Measurements from ENCODE around the gene APBB2.
"Not testable (repeated sequence)": the region's sequence is repeated elsewhere in the genome, so short reads cannot be mapped to it uniquely, and the experiment has no call there.

APBB2 gene

DNA sequence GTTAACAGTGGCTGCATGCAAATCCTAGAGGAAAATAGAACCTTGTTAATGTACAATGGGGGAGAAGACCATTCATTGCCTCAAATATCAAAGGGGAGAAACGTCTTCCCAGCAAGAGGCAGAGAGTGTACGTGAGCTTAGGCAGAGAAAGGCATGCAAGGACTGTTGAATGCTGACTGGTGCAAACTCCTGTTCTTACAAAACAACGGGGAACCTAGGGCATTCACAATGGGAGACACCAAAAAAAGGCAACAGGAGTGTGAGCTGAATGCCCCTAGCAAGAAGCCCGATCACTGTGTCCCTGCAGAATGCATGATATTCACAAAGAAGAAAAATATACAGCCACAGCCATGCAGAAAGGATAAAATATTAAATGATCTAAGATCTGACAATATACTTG is 279.7 kb downstream of the APBB2 start:
- peaks cover 10% of the 10 kb centered on the region for H3K36me3 ChIP-seq
- no peak overlapping the region for H3K9ac ChIP-seq
- no peak overlapping the region for H3K4me3 ChIP-seq
- no peaks in the 10 kb centered on the region for H3K4me1 ChIP-seq
- no peak for TF ChIP-seq Cebpa-rat (IDR thresholded peaks at IDR 0.05)
- no peaks in the 10 kb centered on the region for H3K9me3 ChIP-seq
- no peaks in the 10 kb centered on the region for H4K20me1 ChIP-seq
- H3K4me2 ChIP-seq, result no peak overlapping the region
- no peaks in the 10 kb centered on the region for H3K27me3 ChIP-seq
- no peak overlapping the region for H3K27ac ChIP-seq

GRCh38 chr4:40933272-40934053 is 280.9 kb downstream of the APBB2 start:
- Histone ChIP-seq H3K4me2 (no peak overlapping the region), H3K27ac (no peak overlapping the region), H3K9ac (no peak overlapping the region), H3K36me3 (peaks cover 10% of the 10 kb centered on the region), H3K9me3 (no peaks in the 10 kb centered on the region), H3K4me3 (no peak overlapping the region), H3K4me1 (no peaks in the 10 kb centered on the region), H4K20me1 (no peaks in the 10 kb centered on the region), H3K27me3 (no peaks in the 10 kb centered on the region)
- no peak for TF ChIP-seq Cebpa-rat (IDR thresholded peaks at IDR 0.05)

- TF ChIP-seq Cebpa-rat (IDR thresholded peaks at IDR 0.05), result no peak
- Histone ChIP-seq H3K27me3 (no peaks in the 10 kb centered on the region), H3K9ac (no peak overlapping the region), H3K4me2 (no peak overlapping the region), H3K36me3 (peaks cover 10% of the 10 kb centered on the region), H3K27ac (no peak overlapping the region), H4K20me1 (no peaks in the 10 kb centered on the region), H3K4me3 (no peak overlapping the region), H3K9me3 (no peaks in the 10 kb centered on the region), H3K4me1 (no peaks in the 10 kb centered on the region)
Observed at GRCh38 chr4:40931841-40932240, 282.5 kb downstream of the APBB2 start.

DNA sequence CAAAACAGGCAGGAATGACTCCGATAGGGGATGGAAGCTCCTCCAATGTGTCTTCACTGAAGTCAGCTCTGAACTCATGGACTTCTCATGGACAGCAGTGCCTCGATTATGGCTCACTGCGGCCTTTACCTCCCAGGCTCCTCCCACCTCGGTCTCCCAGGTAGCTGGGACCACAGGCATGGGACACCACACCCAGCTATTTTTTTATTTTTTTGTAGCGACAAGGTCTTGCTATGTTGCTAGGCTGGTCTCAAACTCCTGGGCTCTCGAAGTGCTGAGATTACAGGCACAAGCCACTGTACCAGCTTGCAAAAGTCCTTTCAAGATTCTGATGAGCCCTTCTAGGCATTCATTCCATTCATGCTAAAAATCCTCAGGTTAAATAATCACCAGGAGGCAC is 283.1 kb downstream of the APBB2 start:
- H3K27me3 ChIP-seq, result no peaks in the 10 kb centered on the region
- no peak overlapping the region for H3K4me3 ChIP-seq
- no peaks in the 10 kb centered on the region for H3K4me1 ChIP-seq
- H3K9ac ChIP-seq, result no peak overlapping the region
- H3K9me3 ChIP-seq, result no peaks in the 10 kb centered on the region
- H3K4me2 ChIP-seq, result no peak overlapping the region
- no peak for TF ChIP-seq Cebpa-rat (IDR thresholded peaks at IDR 0.05)
- H3K36me3 ChIP-seq, result peaks cover 10% of the 10 kb centered on the region
- no peak overlapping the region for H3K27ac ChIP-seq
- H4K20me1 ChIP-seq, result no peaks in the 10 kb centered on the region

DNA sequence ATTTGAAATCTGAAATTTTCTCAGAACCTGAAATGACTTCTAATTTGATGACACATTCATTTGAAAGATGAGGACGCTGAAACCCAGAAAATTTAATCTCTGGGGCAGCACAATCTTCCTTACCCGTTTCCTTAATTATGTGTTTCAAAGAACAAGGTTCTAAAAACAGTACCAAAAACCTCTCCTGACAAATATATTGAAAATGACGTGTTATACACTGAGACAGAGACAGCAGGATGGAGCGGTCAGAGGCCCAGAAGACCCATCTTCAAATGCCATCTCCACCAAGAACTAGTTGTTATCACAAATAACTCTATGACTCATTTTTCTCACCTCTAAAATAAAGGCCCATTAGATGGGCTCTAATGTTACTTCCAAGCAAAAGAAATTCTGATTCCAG is 287.3 kb downstream of the APBB2 start:
- Histone ChIP-seq H4K20me1 (no peaks in the 10 kb centered on the region), H3K36me3 (no peaks in the 10 kb centered on the region), H3K27ac (no peak overlapping the region), H3K4me3 (no peak overlapping the region), H3K4me1 (no peaks in the 10 kb centered on the region), H3K4me2 (no peak overlapping the region), H3K9ac (no peak overlapping the region), H3K27me3 (no peaks in the 10 kb centered on the region), H3K9me3 (no peaks in the 10 kb centered on the region)
- no peak for TF ChIP-seq Cebpa-rat (IDR thresholded peaks at IDR 0.05)

DNA sequence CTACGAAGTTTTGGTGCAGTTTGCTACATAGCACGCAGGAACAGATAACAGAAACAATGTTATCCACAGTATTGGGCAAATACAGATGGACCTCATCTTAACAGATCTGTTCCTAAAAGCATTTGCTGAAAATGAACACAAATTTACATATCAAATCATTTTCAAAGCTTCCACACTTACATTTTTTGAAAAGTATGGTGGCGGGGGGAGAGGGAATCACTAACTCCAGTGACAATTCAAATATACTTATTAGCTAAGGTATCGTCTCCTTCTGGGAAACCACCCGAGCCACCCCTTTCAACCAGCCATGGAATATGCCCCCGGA is 289.6 kb downstream of the APBB2 start:
- no peak for TF ChIP-seq Cebpa-rat (IDR thresholded peaks at IDR 0.05)
- Histone ChIP-seq H3K4me2 (no peak overlapping the region), H3K9ac (no peak overlapping the region), H3K4me1 (no peaks in the 10 kb centered on the region), H3K27me3 (no peaks in the 10 kb centered on the region), H3K4me3 (no peak overlapping the region), H3K36me3 (no peaks in the 10 kb centered on the region), H3K9me3 (no peaks in the 10 kb centered on the region), H4K20me1 (no peaks in the 10 kb centered on the region), H3K27ac (no peak overlapping the region)

GRCh38 chr4:40924096-40924792 is 290.1 kb downstream of the APBB2 start:
- H4K20me1 ChIP-seq, result no peaks in the 10 kb centered on the region
- peak overlapping the region; percentile 18; the same call in 1 of the 2 replicates for H3K4me2 ChIP-seq
- H3K4me1 ChIP-seq, result no peaks in the 10 kb centered on the region
- no peak overlapping the region for H3K9ac ChIP-seq
- no peaks in the 10 kb centered on the region for H3K36me3 ChIP-seq
- no peaks in the 10 kb centered on the region for H3K27me3 ChIP-seq
- no peaks in the 10 kb centered on the region for H3K9me3 ChIP-seq
- TF ChIP-seq Cebpa-rat (IDR thresholded peaks at IDR 0.05), result no peak
- no peak overlapping the region for H3K27ac ChIP-seq
- no peak overlapping the region for H3K4me3 ChIP-seq

DNA sequence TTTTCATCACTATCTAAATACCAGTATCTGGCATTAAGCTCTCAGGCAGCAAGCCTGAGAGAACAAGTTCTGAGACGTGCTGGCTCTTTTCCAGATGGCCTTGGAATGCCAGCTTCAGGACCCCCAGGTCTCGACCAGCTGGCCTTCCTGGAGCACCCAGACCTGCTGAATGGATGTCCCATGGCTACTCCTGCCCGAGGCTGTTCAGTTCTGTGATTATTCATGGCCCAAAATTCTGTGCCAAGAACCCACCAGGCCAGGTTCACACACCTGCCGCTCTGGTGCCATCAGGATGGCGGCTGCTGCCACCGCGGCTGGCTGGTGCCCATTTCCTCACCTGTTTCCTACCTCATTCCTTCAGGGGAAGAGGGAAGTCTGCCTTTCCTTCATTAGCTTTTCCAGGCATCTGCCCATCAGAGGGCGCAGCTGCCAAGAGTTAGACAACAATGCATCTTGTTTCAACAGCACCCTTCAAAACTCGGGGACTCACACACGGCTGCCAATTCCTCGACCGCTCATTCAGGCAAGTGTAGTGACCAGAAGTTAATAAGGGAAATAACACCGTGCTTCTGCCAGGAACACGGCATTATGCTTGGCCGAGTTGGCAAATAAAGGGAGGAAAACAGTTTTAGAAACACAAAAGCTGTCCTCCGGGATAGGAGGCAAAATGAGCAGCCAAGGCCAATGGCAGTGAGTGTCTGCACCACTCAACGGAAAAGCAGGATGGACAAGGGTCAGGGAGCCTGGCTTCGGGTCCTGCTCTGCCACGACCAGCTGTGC is 290.8 kb downstream of the APBB2 start:
- Histone ChIP-seq H3K4me3 (no peak overlapping the region), H3K4me1 (peaks cover under 1% of the 10 kb centered on the region; the same call in 1 of the 2 replicates), H3K9me3 (no peaks in the 10 kb centered on the region), H3K4me2 (no peak overlapping the region), H3K9ac (no peak overlapping the region), H3K27me3 (no peaks in the 10 kb centered on the region), H3K27ac (no peak overlapping the region), H4K20me1 (no peaks in the 10 kb centered on the region), H3K36me3 (no peaks in the 10 kb centered on the region)
- no peak for TF ChIP-seq Cebpa-rat (IDR thresholded peaks at IDR 0.05)

- not testable (repeated sequence) for H3K4me2 ChIP-seq
Observed at GRCh38 chr4:40919976-40920375, 294.4 kb downstream of the APBB2 start.

GRCh38 chr4:40918330-40918729 is 296.0 kb downstream of the APBB2 start:
- Histone ChIP-seq H3K9me3 (peaks cover 7% of the 10 kb centered on the region; the same call in 1 of the 2 replicates), H3K27ac (no peak overlapping the region), H3K36me3 (no peaks in the 10 kb centered on the region), H3K27me3 (no peaks in the 10 kb centered on the region), H3K4me2 (peak overlapping the region; percentile 39), H3K9ac (no peak overlapping the region), H3K4me1 (peaks cover 28% of the 10 kb centered on the region), H3K4me3 (no peak overlapping the region), H4K20me1 (no peaks in the 10 kb centered on the region)
- no peak for TF ChIP-seq Cebpa-rat (IDR thresholded peaks at IDR 0.05)

More at GRCh38 chr4:40919976-40920375, 294.4 kb downstream of the APBB2 start:
- not testable (repeated sequence) for H3K27ac ChIP-seq, H4K20me1 ChIP-seq, H3K9ac ChIP-seq, H3K36me3 ChIP-seq, H3K9me3 ChIP-seq, H3K4me3 ChIP-seq, H3K27me3 ChIP-seq
- peaks cover 27% of the 10 kb centered on the region for H3K4me1 ChIP-seq
